Coronary artery (tissue), 2 donors: ENCODE results near the gene CCNJL.

ENCODE experiments used
- DNase-seq: peaks from one replicate; pipeline ENCODE4 v3.0.0-alpha.2; 2017; ENCODE audit warnings: low spot score
- H3K27ac ChIP-seq, 2 donors: fragments of 200-600 bp; sonication (generic); one replicate each; pipeline ENCODE4 v1.5.1; 2016 to 2019
- H3K4me3 ChIP-seq: fragments of 200-600 bp; sonication (generic); 2 replicates; pipeline ENCODE4 v1.5.1; 2016; ENCODE audit warnings: mild to moderate bottlenecking, moderate library complexity
- TF ChIP-seq, protein P1 (sequence below): fragments of 200-600 bp; sonication (generic); IDR thresholded peaks from one replicate; pipeline ENCODE4 v1.5.1; 2019; ENCODE audit warnings: antibody characterized with exemption

The CCNJL gene

GRCh38 chr5:160293386-160293785 is 19.0 kb downstream of the CCNJL start:
- DNase-seq = no peak
- Histone ChIP-seq H3K27ac (no peak overlapping the region), H3K4me3 (no peak overlapping the region)
- TF ChIP-seq, protein P1, sequence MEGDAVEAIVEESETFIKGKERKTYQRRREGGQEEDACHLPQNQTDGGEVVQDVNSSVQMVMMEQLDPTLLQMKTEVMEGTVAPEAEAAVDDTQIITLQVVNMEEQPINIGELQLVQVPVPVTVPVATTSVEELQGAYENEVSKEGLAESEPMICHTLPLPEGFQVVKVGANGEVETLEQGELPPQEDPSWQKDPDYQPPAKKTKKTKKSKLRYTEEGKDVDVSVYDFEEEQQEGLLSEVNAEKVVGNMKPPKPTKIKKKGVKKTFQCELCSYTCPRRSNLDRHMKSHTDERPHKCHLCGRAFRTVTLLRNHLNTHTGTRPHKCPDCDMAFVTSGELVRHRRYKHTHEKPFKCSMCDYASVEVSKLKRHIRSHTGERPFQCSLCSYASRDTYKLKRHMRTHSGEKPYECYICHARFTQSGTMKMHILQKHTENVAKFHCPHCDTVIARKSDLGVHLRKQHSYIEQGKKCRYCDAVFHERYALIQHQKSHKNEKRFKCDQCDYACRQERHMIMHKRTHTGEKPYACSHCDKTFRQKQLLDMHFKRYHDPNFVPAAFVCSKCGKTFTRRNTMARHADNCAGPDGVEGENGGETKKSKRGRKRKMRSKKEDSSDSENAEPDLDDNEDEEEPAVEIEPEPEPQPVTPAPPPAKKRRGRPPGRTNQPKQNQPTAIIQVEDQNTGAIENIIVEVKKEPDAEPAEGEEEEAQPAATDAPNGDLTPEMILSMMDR = no peak

- DNase-seq = no peak
- H3K4me3 ChIP-seq = no peak overlapping the region
- H3K27ac ChIP-seq = no peak overlapping the region
- TF ChIP-seq, protein P1 = no peak
Observed at GRCh38 chr5:160291467-160291866, 20.9 kb downstream of the CCNJL start.

GRCh38 chr5:160290751-160291150 is 21.6 kb downstream of the CCNJL start:
- TF ChIP-seq, protein P1 = no peak
- DNase-seq = no peak
- Histone ChIP-seq H3K27ac (no peak overlapping the region), H3K4me3 (no peak overlapping the region)

DNA sequence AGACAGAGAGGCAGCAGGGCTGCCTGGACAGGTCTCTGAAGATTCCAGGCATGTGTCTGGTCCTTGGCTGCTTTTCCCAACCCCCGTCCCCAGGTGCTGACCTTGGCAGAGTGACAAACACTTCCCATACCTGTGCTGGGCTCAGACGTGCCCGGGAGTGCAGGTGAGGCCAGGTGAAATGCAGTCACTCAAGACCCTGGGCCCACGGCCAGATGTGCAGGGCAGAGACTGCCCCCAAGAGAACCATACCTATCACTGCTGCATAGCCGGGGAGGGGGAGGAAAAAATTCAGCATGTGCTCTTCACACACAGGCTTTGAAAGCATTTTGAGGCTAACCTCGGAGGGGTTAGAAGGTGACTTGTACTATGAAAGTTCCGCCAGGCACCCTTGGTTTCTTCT is 22.6 kb downstream of the CCNJL start:
- Histone ChIP-seq H3K4me3 (no peak overlapping the region), H3K27ac (no peak overlapping the region)
- TF ChIP-seq, protein P1 = no peak
- DNase-seq = no peak

DNA sequence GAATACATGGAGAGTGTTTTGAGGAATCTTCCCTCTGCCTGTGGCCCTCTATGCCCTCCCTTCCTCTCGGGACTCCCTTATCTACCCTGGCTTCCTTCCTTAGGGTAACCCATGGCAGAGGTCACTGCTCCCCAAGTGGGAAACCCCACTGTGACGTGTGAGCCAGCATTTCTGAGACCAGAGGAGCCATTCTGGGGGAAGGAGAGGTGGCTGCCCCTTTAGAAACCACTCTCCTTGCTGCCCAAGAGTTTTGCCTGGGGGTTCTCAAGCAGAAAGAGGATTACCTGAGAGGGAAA is 23.1 kb downstream of the CCNJL start:
- Histone ChIP-seq H3K4me3 (no peak overlapping the region), H3K27ac (no peak overlapping the region)
- TF ChIP-seq, protein P1 = no peak
- no peak for DNase-seq

- TF ChIP-seq, protein P1 = no peak
- no peak for DNase-seq
- Histone ChIP-seq H3K4me3 (no peak overlapping the region), H3K27ac (no peak overlapping the region)
Observed at GRCh38 chr5:160287378-160288051, 24.8 kb downstream of the CCNJL start.

DNA sequence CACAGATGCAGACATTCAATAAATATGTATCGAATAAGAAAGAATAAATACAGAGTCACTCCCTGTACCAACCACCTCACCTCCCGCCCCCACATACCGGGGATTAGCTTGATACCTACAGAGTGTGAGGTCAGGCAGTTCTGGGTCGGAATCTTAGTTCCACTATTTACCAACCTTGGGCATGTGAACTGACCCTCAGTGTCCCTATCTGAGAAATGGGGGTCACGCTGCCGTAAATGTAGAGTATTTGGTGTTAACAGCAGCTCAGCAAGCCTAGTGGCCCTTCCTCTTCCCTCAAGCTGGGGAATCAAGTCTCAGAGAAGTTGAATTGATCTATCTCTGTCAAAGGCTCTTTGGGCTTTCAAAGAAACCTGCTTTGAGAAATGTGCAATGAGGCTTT is 25.4 kb downstream of the CCNJL start:
- Histone ChIP-seq H3K4me3 (no peak overlapping the region), H3K27ac (no peak overlapping the region)
- DNase-seq = no peak
- TF ChIP-seq, protein P1 = no peak
